Coronary artery (tissue), 2 donors: ENCODE measurements around the gene MPV17L2.
A peak's percentile ranks its signal among the peaks of the same experiment; 100 is the strongest.
"Not testable (repeated sequence)": the region's sequence is repeated elsewhere in the genome, so short reads cannot be mapped to it uniquely, and the experiment has no call there.

Experiments used
- DNase-seq: peaks from one replicate; pipeline ENCODE4 v3.0.0-alpha.2; 2017; ENCODE audit warnings: low spot score
- H3K27ac ChIP-seq, 2 donors: fragments of 200-600 bp; sonication (generic); one replicate each; pipeline ENCODE4 v1.5.1; 2016 to 2019
- H3K4me3 ChIP-seq: fragments of 200-600 bp; sonication (generic); 2 replicates; pipeline ENCODE4 v1.5.1; 2016; ENCODE audit warnings: mild to moderate bottlenecking, moderate library complexity
- TF ChIP-seq, protein P1 (sequence below): fragments of 200-600 bp; sonication (generic); IDR thresholded peaks from one replicate; pipeline ENCODE4 v1.5.1; 2019; ENCODE audit warnings: antibody characterized with exemption

The MPV17L2 gene

DNA sequence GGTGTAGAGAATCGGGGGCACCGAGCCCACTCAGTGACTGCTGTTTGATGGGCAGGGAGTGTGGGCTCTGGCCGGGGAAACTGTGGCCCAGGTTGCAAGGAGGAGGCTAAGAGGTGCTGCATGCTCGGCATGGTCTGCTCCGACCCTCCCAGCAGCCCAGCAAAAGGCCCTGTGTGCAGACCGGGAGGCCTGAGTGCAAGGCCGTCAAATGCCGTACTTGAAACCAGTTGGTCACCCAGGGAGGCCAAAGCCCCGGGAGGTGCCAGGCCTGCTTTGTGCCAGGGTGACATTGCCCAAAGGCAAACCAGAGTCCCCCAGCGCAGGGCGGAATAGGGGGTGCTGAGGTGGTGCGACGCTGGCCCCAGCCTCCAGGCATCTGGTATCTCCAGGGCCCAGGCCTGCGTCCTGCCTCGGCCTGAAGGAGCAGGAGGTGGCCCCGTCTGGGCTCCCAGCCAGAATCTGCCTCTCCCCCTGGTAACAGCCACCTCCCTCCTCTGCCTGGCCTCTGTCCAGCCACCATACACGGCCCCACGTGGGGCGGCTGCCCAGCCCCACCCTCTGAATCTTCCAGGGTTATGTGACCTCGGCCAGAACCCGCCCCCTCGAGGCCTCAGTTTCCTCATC lies 36.1 kb upstream of the MPV17L2 start:
- TF ChIP-seq, protein P1, sequence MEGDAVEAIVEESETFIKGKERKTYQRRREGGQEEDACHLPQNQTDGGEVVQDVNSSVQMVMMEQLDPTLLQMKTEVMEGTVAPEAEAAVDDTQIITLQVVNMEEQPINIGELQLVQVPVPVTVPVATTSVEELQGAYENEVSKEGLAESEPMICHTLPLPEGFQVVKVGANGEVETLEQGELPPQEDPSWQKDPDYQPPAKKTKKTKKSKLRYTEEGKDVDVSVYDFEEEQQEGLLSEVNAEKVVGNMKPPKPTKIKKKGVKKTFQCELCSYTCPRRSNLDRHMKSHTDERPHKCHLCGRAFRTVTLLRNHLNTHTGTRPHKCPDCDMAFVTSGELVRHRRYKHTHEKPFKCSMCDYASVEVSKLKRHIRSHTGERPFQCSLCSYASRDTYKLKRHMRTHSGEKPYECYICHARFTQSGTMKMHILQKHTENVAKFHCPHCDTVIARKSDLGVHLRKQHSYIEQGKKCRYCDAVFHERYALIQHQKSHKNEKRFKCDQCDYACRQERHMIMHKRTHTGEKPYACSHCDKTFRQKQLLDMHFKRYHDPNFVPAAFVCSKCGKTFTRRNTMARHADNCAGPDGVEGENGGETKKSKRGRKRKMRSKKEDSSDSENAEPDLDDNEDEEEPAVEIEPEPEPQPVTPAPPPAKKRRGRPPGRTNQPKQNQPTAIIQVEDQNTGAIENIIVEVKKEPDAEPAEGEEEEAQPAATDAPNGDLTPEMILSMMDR = no peak
- no peak for DNase-seq
- H3K4me3 ChIP-seq = peak overlapping the region; percentile 32
- peak overlapping the region; percentile 40 to 78 for H3K27ac ChIP-seq

DNA sequence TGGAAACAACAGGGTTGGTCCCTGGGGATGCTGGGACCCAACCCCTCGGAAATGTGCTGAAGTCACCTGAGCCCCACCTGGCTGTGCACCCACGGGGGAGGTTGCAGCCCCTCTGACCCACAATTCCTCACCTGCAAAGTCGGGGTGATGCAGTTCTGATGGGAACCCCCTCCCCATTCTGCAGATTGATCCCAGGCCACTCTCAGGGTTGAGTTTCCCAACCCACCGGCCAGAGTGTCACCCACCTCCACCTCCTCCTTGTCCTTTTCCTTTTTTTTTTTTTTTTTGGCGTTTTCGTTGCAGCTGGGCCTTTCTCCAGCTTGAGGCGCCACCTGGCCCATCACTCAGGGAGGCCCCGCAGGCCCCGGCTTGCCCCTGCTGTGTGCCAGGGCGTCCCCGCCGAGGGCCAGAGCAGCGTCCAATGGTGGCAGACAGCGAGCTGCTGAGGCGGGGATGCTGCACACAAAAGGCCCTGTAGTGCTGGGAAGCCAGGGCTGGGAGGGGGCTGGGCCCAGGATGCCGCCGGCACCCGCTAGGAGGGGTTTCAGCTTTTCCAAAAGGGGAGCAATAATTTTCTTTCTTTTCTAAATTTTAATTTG lies 35.5 kb upstream of the MPV17L2 start:
- Histone ChIP-seq H3K4me3 (no peak overlapping the region), H3K27ac (peak overlapping the region; percentile 40 to 78)
- DNase-seq = no peak
- TF ChIP-seq, protein P1 = no peak

DNA sequence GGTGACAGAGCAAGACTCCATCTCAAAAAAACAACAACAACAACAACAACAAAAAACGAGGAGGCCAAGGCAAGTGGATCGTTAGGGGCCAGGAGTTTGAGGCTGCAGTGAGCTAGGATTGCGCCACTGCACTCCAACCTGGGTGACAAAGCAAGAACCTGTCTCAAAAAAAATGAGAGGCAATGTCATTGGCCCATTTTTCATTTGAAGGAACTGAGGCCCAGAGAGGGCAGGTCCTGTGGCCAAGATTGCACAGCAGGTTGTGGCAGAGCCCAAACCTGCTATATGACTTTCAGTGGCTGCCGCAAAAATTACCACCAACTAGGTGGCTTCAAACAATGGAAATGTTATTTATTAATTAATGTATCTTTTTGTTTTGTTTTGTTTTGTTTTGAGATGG lies 34.6 kb upstream of the MPV17L2 start:
- no peak overlapping the region for H3K4me3 ChIP-seq
- TF ChIP-seq, protein P1 = no peak
- no peak overlapping the region for H3K27ac ChIP-seq
- no peak for DNase-seq

DNA sequence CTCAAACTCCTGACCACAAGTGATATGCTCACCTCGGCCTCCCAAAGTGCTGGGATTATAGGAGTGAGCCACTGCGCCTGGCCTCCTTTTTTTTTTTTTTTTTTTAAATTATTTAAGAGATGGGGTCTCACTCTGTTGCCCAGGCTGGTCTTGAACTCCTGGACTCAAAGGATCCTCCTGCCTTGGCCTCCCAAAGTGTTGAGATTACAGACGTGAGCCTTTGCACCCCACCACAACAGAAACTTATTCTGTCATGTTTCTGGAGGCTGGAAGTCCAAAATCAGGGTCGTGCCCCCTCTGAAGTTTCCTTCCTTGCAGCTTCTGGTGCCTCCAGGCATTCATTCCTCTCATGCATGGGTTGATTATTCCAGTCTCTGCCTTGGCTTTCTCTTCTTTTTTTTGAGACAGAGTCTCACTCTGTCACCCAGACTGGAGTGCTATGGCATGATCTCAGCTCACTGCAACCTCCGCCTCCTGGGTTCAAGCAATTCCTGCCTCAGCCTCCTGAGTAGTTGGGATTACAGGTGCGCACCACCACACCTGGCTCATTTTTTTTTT lies 33.9 kb upstream of the MPV17L2 start:
- not testable (repeated sequence) for H3K4me3 ChIP-seq, DNase-seq, H3K27ac ChIP-seq

DNA sequence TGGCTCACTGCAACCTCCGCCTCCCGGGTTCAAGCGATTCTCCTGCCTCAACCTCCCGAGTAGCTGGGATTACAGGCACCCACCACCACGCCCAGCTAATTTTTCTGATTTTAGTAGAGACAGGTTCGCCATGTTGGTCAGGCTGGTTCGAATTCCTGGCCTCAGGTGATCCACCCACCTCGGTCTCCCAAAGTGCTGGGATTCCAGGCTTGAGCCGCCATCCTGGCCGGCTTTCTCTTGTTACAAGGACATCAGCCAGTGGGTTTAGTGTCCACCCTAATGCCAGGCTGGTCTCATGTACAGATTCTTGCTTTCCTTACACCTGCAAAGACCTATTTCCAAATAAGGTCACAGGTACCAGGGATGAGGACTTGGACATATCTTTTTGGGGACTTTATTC lies 33.2 kb upstream of the MPV17L2 start:
- TF ChIP-seq, protein P1 = no peak
- Histone ChIP-seq H3K4me3 (no peak overlapping the region), H3K27ac (peak overlapping the region in 1 of 2 donors; percentile 81)
- DNase-seq = no peak

DNA sequence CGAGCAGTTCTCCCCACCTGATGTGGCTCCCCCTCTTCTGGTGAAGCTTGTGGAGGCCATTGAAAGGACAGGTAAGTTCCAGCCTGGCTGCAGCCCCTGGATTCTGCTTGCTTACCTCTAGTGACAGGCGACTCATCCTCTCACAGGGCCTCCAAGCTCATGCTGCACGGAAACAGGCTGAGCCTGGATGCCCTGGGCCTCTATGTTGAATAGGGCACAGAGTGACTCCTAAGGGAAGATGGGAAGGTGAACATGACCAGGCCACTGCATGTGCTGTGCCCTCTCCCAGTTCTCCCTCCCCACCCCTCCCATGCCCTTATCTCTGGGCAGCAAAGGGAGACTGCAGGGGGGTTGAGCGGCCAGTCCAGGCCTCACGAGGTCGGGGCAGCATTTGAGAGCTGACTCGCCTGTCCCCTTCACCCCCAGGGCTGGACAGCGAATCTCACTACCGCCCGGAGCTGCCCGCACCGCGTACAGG lies 32.5 kb upstream of the MPV17L2 start:
- TF ChIP-seq, protein P1 = no peak
- DNase-seq = no peak
- Histone ChIP-seq H3K27ac (peak overlapping the region; percentile 66 to 81), H3K4me3 (peak overlapping the region; percentile 69)

DNA sequence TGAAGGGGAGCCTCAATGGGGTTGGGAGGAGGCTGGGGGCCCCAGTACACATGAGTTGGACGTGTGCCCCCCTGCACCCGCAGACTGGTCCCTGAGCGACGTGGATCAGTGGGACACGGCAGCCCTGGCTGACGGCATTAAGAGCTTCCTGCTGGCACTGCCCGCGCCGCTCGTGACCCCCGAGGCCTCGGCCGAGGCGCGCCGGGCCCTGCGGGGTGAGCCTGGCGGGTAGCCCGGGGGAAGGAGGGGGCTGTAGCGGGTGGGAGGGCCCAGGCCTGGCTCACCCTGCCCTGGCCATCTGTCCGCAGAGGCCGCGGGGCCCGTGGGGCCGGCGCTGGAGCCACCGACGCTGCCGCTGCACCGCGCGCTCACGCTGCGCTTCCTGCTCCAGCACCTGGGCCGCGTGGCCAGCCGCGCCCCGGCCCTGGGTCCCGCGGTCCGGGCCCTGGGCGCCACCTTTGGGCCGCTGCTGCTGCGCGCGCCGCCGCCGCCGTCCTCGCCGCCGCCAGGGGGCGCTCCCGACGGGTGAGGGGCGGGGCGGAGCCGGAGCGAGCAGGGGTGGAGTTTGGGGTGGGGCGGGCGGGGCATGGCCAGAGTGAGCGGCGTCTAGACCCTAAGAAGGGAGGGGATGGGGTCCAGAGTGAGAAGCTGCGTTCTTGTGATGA lies 31.9 kb upstream of the MPV17L2 start:
- peak overlapping the region; percentile 69 for H3K4me3 ChIP-seq
- TF ChIP-seq, protein P1 = peak; percentile 42
- no peak for DNase-seq
- peak overlapping the region; percentile 66 to 81 for H3K27ac ChIP-seq
